GM11168 (cell line): ENCODE results near the gene BEND7.
"Not testable (repeated sequence)": the region's sequence is repeated elsewhere in the genome, so short reads cannot be mapped to it uniquely, and the experiment has no call there.

Experiments
- in situ Hi-C: fragments of 300-500 bp; cut with MboI; formaldehyde crosslinking; loops from one replicate; pipeline ENCODE4 v1.12.0; 2022; ENCODE audit warnings: low sequenced_read_pairs; ENCODE audit not compliant: unreplicated experiment

BEND7 gene

DNA sequence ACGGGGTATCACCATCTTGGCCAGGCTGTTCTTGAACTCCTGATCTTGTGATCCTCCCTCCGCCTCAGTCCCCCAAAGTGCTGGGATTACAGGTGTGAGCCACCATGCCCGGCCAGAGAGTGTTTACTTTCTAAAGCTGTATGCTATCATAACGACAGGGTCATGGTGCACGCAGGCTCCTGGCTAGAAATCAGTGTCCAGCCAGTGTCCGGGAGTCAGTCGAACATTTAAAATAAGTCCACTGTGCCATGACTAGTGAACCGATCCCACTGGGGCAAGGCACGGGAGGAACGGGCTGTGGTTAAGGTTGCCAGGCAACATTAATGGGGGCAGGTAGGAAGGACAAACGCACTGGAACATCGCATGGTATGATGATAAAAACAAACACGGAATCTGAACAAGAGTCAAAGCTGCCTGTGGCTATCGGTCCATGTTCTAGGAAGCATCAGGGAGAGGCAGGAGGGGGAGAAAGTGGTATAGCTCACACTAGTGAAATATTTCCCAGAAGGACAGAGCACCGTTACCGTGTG is 91.7 kb downstream of the BEND7 start:
- in situ Hi-C loops = no loop called here

DNA sequence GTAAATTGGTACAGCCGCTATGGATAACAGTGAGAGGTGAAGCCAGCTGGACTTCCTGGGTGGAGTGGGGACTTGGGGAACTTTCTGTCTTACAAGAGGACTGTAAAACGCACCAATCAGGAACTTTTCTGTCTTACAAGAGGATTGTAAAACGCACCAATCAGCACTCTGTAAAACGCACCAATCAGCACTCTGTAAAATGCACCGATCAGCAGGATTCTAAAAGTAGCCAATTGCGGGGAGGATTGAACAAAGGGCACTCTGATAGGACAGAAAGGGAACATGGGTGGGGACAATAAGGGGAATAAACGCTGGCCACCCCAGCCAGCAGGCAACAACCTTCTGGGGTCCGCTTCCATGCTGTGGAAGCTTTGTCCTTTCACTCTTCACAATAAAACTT is 100.9 kb downstream of the BEND7 start:
- in situ Hi-C loops = not testable (repeated sequence)

DNA sequence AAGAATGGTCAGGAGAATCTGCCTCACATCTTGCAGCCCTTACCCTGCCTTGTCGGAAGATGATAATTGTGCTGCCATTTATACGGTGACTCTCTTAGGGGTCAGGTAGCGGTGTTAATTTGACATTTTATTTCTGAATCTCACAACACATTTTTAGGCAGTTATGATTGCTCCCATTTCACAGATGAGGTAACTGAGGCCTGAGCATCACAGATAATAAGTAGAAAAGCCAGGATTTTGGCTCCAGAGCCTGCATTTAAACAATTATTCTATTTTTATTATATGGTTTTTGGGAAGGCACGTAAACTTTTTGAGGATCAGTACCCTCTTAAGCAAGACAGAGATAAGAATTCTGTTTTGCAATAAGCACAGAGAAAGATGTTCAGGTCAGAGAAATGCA is 103.4 kb downstream of the BEND7 start:
- in situ Hi-C loops = no loop called here

DNA sequence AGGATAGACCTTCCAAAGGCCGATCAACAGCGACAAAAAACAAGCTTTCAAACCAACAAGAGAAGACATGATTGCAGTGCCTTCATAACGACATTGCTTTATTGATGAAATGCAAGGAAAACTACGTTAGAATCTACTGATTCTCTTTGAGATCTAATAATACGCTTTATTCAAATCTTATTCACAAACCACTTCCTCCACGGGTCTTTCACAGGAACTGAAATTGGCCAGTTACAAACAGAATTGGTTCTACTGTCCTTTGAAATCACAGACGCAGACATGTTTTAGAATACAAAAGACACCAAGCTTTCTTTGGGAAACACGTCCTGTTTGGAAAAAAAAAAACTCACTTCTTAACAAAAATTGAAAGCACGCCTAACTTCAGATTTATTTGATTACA is 106.0 kb downstream of the BEND7 start:
- in situ Hi-C loops = no loop called here

DNA sequence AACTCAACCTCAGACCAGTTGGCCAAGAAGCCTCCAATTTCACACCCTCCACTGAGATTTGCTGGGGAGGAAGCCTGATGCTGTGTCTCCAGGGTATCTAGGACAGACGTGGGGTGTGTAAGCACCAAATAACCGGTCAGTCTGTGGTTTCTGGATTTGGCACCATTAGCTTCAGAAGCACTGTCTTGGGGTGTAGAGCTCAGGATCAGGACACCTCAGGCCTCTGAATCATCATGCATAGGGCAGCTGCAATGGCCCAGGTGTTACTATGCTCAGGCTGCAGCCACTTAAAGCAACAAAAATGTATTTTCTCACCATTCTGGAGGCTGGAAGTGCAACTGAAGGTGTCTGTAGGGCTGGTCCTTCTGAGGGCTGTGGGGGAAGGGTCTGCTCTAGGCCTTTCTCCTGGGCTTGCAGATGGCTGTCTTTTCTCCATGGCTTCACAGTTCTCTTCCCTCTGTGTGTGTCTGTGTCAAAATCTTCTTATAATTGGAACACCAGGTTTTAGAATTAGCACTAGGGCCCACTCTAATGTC is 107.4 kb downstream of the BEND7 start:
- in situ Hi-C loops = no loop called here

DNA sequence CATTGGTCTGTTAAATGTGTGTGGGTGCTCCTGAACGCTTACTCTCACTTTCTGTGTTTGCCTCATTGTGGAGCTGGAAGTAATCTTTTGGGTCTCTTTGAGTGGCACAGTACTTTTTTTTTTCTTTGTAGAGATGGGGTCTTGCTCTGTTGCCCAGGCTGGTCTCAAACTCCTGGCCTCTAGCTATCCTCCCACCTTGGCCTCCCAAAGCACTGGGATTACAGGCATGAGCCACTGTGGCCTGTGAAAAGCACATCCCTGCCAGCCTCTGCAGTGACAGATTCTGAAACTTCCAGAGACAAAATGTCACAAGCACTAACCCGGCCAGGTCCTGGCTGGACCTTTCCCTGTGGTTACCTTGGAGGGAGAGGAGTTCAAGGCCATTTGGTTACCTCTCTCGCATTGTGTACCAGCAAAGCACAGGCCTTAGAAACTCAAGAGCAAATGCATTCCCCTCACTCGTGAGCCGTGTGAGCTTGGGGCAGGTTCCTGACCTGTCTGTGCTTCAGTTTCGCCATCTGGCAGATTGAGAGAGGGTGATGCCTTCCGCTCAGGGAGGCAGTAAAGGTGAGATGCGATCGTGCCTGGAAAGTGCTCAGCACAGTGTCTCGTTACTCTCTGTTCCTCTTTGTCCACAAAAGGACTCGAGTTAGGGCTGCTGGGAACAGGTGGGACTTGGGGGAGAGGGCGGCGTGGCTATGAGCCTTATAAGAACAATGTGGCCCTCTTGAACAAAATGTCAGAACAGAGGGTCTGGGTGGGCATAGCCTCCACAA is 108.1 kb downstream of the BEND7 start:
- in situ Hi-C loops = no loop called here

DNA sequence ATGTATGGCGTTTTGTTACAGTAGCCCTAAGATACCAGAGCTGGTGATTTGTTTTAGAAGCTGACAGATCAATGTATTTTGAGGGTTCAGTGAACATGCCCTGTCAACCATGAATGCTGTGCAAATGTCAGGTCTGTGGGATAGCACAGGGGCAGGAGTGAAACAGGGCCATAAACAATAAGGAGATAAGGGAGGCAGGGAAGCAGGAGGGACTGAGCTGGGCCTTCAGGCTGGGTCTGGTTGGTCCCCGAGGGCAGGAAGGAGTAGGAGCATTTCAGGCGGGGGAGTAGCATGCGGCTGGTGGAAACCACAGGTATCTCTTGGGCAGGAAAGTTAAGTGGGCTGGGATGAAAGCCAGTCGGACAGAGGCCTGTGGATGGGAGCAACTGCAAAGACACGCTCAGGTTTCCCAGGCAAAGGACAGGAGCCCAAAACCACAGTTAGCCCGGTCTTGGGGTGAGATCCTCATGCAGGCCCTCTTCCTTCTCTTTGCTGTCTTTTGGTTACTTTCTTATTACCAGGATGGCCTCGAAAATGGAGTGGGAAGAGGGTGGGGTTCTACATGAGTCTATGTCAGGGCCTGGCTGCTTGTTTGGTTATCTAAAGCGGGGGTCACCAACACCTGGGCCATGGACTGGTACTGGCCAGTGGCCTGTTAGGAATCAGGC is 111.2 kb downstream of the BEND7 start:
- in situ Hi-C loops = no loop called here

DNA sequence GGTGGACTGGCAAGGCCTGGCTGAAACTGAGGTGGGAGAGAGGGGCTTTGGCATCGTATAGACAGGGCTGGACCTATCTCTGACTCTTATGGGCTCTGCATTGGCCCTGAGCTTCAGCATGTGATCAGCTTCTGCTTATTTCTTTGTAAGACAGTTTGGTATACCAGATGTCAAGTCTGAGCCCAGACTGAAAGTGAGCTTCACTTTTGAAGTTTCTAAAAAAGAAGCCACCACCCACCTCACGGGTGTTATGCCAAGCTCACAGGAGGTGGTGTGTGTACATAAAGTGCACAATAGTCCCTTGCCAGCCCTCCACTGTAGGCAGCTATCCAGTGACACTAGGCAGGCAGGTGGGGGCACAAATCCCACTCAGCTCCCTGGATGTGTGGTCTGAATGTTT is 112.1 kb downstream of the BEND7 start:
- in situ Hi-C loops = no loop called here

DNA sequence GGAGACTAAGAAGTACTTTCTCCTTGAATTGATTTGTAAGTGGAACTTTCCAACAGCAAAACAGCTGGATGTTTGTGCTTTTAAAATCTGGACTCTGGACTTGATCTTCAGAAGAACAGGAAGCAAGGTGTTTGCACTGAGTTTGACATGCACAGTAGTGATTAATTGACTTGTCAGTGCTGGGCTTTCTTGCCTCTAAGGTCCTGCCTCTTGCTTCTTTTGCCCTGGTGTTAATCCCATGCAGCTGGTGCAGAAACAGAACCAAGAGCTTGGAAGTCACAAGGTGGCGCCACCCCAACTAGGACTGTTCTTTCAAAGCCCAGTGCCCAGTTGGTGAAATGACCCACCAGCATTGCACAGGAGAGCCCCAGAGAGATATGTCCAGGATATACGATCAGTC is 114.0 kb downstream of the BEND7 start:
- in situ Hi-C loops = no loop called here

DNA sequence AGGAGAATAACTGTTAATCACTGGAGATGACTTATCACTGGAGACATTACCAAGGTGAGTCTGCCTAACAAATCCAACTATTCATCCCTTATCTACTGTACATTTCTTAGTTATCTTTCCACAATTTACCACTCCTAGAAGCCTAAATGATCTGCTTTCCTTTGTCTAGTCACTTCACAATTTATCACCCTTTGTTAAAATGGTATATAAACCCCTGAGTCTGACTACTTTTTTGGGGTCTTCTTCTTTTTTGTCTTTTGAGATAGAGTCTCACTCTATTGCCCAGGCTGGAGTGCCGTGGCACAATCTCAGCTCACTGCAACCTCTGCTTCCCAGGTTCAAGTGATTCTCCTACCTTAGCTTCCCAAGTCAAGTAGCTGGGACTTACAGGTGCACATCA is 114.7 kb downstream of the BEND7 start:
- in situ Hi-C loops = no loop called here

DNA sequence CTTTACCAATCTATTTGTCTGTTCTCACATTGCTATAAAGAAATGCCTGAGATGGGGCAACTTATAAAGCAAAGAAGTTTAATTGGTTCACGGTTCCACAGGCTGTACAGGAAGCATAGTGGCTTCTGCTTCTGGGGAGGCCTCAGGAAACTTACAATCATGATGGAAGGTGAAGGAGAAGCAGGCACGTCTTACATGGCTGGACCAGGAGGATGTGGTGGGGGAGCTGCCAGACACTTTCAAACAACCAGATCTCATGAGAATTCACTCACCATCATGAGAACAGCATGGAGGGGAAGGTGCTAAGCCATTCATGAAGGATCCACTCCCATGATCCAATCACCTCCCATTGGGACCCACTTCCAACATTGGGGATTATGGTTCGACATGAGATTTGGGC is 115.9 kb downstream of the BEND7 start:
- in situ Hi-C loops = no loop called here

DNA sequence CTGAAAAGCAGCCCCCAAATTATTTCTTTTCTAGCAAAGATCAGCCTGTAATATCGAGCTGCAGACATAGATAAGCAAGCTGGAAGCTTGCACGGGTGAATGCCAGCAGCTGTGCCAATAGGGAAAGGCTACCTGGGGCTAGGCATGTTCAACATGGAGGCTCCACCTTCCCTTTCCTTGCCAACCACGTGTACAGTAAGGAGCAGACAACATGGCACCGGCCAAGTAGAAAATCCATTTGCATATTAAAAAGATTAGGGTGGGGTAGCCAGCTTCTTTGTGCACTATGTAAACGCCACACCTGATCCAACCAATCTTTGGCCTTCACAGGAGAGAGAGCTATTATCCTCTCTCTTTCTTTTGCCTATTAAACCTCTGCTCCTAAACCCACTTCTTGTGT is 124.0 kb downstream of the BEND7 start:
- in situ Hi-C loops = no loop called here

DNA sequence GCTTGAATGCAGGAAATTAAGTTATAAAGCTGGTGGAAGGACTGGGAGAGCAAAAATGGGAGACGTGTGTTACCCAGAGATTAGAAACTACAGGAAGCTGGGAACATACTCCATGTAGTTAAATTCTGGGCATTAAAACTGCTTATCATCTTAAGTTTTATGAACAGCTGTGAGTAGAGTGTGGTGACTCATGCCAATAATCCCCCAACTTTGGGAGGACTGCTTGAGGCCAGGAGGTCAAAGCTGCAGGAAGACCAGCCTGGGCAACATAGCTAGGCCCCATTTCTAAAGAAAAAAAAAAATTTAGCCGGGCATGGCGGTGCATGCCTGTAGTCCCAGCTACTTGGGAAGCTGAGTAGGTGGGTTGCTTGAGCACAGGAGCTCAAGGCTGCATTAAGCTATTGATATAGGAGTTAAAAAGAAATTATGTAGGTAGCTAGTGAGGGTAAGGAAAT is 124.5 kb downstream of the BEND7 start:
- in situ Hi-C loops = no loop called here

DNA sequence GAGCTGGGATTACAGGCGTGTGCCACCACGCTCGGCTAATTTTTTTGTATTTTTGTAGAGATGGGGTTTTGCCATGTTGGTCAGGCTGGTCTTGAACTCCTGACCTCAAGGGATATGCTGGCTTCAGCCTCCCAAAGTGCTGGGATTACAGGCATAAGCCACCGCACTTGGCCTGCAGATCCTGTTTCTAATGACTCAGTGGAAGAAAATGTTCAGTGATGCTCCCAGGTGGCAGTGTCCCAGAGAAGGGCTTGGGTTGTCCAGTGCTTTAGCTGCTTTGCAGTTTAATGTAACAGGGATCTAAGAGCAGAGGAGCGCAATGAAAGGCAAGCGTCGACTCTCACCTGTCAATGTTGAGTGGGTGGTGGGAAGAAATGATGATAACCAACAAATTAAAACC is 125.4 kb downstream of the BEND7 start:
- in situ Hi-C loops = not testable (repeated sequence)

DNA sequence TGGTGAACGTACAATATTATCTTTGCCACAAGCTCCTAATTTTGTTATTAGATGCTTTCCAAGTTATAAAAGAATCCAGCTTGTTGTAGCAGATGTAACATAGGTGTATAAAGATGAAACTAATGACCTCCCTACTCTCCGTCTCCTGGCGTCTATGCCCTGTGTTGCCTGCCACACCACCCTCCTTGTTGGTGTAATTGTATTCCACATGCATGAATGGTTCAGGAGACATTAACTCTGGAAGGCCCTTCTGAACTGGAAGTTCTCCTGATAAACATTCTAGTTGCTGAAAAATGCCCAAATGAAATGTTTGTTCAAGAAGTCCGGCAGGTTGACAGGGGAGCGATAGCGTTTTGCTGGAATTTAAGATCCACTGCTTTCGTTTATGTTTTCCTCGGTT is 126.8 kb downstream of the BEND7 start:
- in situ Hi-C loops = no loop called here

DNA sequence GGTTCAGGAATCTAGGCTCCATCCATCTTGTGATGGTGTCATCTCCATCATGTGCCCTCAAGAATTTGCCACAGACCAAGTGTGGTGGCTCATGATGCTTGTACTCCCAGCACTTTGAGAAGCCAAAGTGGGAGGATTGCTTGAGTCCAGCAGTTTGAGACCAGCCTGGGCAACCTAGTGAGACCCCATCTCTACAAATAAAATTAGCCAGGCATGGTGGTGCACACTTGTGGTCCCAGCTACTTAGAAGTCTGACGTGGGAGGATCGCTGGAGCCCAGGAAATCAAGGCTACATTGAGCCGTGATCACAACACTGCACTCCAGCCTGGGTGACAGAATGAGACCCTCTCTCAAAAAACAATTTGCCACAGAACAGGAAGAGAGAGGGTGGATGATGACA is 127.7 kb downstream of the BEND7 start:
- in situ Hi-C loops = no loop called here

DNA sequence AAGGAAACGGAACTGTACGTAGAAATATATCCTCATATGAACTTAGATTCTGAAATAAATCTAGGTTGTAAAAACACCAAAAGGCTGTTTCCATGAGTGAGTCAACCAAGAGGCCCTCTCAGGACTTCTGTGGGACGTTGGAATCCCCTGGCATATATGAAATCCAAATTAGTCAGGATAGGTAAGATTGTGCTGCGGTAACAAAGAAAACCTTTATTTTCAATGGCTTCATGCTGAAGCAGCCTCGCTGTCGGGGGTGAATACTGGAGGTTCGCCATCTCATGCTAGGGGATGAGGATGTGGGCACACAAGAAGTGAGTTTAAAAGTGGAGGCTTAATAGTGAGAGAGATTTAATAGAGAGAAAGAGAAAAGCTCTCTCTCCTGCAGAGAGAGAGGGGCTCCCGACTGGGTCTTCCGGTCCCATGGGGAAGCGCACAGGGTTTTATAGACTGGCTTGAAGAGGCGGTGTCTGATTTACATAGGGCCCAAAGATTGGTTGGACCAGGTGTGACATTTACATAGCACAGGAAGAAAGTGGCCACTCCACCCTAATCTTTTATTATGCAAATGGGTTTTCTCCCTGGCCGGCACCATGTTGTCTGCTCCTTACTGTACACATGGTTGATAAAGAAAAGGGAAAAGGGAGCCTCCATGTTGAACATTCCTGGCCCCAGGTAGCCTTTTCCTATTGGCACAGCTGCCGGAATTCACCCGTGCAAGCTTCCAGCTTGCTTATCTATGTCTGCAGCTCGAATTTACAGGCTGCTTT is 128.4 kb downstream of the BEND7 start:
- in situ Hi-C loops = no loop called here

DNA sequence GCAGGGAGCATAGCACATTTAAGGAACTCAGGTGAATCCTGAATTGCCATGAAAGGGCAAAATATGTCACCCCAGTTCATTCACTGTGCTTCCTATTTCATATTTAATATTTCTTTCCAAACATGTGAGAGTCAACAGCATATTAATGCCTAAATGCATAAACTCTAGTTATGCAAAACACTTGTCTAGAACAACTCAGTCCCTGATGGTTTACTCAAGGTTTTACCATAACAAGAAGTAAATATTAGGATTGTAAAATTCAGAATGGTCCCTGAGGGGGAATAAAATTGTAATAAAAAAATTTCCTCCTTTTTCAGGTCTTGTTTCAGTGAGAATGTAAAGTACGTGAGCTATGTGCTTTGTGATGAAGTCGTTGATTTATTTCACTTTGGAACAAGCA is 129.1 kb downstream of the BEND7 start:
- in situ Hi-C loops = no loop called here

DNA sequence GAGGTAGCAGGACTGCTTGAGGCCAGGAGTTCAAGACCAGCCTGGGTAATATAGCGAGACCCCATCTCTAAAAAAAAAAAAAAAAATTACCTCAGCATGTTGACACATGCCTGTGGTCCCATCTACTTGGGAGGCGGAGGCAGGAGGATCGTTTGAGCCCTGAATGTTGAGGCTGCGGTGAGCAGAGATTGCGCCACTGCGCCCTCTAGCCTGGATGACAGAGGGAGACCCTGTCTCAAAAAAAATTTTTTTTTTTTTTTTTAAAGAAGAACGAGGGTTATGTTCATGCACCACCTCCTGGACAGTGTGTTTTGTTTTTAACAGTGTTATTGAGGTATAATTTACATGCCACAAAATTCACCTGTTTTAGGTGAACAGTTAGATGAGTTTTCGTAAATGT is 129.6 kb downstream of the BEND7 start:
- in situ Hi-C loops = no loop called here

DNA sequence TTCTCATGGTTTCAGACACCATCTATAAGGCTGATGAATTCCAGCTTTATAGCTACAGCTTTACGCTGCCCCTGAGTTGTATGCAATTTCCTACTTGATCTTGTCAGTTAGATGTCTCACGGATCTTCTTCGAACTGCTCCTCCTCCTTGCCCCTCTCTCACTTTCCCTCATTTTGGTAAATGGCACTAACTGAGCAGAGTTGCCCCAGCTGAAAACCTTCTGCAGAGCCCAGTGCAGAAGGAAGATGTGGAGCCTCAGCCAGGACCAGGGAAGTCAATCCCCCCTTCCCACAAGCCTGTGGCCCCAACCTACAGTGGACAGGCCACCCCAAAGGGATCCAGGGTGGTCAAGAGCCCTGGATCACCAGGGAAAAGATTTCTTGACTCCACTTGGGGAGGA is 131.8 kb downstream of the BEND7 start:
- in situ Hi-C loops = no loop called here

DNA sequence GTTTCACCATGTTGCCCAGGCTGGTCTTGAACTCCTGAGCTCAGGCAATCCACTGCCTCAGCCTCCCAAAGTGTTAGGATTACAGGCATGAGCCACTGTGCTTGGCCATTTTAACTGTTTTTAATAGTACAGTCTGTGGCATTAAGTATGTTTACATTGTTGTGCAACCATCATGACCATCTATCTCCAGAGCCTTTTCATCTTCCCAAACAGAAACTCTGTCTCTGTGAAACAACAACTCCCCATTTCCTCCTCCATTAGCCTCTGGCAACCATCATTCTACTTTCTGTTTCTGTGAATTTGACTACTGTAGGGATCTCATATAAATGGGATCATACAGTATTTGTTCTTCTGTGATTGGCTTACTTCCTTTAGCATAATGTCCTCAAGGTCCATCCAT is 132.4 kb downstream of the BEND7 start:
- in situ Hi-C loops = no loop called here
